ENCODE results near the gene CWC27.

DNA sequence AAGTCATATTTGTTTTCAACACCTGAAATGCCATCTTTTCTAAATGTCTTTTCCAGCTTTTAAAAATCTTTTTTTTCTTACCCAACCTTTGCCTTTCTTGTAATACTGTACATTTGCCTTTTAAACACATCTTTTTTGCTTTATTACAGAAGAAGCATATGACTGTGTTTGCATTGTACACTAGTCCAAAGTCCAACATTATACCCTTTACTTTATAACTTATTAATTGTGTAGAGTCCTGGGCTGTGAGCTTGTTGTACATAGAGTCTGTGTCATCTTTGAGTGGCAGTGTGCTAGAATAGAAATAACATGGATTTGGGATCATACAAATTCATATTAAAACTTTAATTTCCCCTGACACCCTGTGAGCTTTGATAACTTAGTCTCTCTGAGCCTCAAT lies 23.7 kb downstream of the CWC27 start:
- TF ChIP-seq, protein P1, sequence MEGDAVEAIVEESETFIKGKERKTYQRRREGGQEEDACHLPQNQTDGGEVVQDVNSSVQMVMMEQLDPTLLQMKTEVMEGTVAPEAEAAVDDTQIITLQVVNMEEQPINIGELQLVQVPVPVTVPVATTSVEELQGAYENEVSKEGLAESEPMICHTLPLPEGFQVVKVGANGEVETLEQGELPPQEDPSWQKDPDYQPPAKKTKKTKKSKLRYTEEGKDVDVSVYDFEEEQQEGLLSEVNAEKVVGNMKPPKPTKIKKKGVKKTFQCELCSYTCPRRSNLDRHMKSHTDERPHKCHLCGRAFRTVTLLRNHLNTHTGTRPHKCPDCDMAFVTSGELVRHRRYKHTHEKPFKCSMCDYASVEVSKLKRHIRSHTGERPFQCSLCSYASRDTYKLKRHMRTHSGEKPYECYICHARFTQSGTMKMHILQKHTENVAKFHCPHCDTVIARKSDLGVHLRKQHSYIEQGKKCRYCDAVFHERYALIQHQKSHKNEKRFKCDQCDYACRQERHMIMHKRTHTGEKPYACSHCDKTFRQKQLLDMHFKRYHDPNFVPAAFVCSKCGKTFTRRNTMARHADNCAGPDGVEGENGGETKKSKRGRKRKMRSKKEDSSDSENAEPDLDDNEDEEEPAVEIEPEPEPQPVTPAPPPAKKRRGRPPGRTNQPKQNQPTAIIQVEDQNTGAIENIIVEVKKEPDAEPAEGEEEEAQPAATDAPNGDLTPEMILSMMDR (IDR thresholded peaks at IDR 0.05): no peak
- TF ChIP-seq POLR2AphosphoS5 (IDR thresholded peaks at IDR 0.05): no peak
- TF ChIP-seq POLR2A (IDR thresholded peaks at IDR 0.05): no peak
- no peak for TF ChIP-seq EP300 (IDR thresholded peaks at IDR 0.05)

All from upper lobe of left lung (tissue), 4 donors.